ENCODE data around the gene EXOC4.
"Not testable (repeated sequence)": the region's sequence is repeated elsewhere in the genome, so short reads cannot be mapped to it uniquely, and the experiment has no call there.

DNA sequence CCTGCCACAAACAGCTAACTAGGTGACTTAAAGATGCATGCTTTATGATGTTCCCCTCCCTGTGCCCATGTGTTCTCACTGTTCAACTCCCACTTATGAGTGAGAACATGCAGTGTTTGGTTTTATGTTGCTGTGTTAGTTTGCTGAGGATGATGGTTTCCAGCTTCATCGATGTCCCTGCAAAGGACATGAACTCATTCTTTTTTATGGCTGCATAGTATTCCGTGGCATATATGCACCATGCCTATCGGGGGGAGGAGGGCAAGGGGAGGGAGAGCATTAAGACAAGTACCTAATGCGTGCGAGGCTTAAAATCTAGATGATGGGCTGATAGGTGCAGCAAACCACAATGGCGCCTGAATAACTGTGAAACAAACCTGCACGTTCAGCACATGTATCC, 741.2 kb downstream of the EXOC4 start:
- not testable (repeated sequence) for TF ChIP-seq EP300 (IDR thresholded peaks at IDR 0.05)
- TF ChIP-seq, protein P1, sequence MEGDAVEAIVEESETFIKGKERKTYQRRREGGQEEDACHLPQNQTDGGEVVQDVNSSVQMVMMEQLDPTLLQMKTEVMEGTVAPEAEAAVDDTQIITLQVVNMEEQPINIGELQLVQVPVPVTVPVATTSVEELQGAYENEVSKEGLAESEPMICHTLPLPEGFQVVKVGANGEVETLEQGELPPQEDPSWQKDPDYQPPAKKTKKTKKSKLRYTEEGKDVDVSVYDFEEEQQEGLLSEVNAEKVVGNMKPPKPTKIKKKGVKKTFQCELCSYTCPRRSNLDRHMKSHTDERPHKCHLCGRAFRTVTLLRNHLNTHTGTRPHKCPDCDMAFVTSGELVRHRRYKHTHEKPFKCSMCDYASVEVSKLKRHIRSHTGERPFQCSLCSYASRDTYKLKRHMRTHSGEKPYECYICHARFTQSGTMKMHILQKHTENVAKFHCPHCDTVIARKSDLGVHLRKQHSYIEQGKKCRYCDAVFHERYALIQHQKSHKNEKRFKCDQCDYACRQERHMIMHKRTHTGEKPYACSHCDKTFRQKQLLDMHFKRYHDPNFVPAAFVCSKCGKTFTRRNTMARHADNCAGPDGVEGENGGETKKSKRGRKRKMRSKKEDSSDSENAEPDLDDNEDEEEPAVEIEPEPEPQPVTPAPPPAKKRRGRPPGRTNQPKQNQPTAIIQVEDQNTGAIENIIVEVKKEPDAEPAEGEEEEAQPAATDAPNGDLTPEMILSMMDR (IDR thresholded peaks at IDR 0.05), result not testable (repeated sequence)
